NCI-H345 treated with DMSO at 0.1 percent for 48 hours (cell line): Measurements from ENCODE around the gene SART1.
"Not testable (repeated sequence)": the region's sequence is repeated elsewhere in the genome, so short reads cannot be mapped to it uniquely, and the experiment has no call there.

Experiments used
- DNase-seq: peaks from one replicate; lab custom pipeline; 2025; ENCODE audit not compliant: unreplicated experiment; lab: John Stamatoyannopoulos, UW

The SART1 gene

DNA sequence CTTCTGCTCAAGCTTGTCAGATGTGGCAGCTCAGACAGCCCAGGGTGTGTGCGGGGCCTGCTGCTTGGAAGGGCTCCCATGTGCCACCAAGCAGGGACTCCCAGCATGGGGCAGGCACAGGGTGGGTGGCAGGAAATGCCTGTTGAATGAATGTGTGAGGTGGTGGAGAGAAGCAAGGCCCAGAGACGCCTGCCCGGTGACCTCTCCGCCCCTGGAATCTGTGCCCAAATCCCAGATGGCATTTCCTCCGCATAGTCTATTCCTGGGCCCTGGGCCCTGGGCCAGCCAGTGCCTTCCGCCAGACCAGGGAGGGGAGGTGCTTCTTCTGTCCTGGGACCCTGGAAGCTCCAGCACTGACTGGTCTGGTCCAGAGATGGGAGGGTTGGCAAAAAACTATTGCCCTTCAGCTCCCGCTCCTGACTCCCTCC is 53.9 kb downstream of the SART1 start:
- DNase-seq, result no peak

DNA sequence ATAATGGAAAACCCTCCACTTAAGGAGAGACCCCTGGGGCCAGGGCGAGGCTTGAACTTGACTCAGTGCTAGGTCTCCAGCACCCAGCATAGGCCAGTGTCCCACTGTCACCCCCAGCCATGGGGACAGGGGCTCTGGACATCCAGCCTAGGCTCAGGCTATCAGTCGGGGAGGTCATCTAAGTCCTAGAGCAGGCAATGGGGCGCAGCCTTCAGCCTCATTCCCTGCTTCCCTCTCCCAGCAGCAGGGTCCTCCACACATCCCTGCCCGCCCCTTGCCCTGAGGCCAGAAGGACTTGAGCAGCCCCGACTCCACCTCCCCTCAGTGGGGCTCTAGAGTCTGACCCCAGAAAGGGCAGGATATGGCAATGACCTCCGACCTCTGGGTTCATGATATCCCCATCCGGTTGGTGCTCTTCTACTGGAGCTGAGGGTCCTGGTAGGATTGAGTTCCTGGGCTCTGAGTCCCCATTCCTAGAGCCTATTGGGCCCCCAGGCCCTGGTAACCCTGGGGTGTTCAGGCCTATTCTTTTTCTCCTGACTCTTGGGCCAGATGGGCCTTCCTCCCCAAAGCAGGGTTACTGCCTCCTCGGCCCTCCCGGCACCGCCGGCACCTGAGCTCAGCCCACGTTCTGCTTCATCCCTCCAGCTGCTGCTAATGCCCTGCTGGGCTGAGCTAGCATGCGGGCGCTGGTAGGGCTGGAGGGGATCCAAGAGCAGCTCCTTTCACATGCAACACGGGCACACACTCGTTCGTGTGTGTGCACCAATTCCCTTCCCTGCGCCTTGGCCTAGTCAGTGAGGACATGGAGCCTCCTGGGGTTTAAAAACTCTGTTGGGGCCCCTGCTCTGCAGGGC is 54.6 kb downstream of the SART1 start:
- peak; percentile 23 for DNase-seq

DNA sequence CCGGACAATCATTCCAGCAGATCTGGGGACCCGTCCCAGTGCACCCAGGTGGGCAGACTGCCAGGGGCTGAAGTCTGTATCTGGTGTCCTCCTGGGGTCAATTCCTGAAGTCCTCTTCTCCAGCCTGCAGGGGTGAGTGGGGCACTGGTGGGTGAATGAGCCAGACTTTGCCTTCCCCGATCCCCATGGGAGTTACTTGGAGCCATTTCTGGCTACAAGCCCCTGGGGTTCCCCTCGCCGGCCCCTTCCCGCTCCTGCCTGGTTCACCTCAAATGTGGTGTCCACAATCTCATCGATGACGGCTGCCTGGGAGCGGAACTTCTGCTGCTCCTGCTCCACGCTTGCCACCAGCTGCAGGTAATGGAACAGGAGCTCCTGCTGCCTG is 55.3 kb downstream of the SART1 start:
- DNase-seq, result no peak

- peak; percentile 33 for DNase-seq
Observed at GRCh38 chr11:66017321-66017720, 55.8 kb downstream of the SART1 start.

DNA sequence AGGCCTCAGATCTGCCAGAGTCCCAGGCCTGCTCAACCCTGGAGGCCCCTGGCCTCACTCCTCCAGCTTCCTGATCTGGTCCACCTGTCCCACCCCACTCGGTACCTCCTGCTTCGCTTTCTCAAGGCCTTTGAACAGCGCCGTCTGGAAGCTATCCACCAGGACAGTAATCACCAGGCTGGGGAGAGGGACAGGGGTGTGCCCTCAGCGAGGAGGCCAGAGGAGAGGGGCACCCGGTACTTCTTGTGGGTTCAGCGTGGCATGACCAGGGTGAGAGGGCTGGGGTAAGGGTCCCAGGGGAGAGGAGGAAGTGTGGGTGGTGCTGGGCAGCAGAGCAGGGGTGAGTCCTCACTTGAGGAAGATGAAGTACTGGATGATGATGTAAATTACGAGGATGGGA is 58.7 kb downstream of the SART1 start:
- DNase-seq, result no peak

DNA sequence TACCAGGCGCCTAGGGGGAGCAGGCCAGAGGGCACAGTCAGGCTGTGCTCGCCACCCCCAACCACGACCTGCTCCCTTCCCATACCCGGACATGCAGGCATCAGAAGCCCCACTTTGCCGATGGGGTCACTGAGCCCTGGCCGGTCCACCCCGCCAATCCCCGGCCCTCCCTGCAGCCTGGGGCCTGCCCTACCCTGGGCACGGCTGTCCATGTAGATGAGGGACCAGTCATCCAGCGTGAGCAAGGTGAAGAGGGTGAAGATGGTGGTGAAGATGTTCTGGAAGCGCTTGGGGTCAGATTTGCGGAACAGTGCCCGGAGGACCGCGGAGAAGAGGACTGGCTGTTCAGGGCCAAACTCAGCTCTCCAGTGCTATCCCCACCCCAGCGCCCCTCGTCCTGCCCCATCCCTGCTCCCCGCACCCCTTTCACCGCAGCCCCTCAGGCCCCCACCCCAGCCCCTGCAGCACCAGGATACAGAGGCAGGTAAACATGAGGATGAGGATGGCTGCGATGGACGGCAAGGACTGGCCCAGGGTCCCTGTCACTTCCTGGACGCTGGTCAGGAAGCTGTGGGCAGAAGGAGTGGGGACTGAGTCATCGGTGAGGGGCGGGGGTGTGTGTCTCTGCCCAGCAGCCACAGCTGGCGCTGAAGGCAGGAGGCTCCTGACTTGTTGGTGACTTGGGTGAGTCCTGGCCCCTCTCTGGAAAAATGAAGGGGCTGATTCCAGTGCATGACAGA is 59.3 kb downstream of the SART1 start:
- no peak for DNase-seq

DNA sequence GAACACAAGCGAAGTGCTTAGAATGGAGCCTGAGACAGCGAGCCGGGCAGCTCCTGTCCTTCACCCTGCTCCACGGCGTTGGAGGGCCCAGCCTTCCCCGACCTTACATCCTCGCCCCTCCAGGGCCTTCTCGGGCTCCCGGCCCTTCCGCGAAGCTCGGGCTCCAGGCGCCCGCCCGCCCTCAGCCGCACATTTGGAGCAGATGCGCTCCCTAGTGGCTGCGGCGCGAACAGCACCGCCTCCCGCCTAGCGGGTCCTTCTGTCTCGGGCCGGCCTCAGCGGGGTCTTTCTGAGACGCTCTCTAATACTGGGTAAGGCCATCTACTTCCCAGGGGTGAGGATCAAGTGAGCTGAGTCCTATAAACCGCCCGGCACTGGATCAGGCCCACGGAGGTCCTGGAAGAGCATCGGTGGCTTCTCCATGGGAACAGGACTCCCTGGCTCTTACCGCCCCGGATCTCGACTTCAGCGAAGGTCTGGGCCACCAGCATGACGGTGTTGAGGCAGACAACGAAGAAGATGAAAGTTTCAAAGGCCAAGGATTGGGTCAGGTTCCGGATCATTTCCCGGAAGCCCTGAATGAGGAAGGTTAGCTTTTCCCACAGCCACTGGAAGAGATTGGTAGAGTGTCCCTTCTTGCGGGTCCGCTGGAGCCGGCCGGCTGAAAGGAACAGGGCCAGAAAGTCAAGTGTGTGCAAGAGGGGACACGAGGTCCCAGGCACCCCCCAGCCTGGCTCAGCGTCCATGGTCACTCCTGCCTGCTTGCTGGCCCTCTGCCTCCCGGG is 61.1 kb downstream of the SART1 start:
- peak; percentile 23 for DNase-seq

- not testable (repeated sequence) for DNase-seq
Observed at GRCh38 chr11:66023186-66023440, 61.6 kb downstream of the SART1 start.

DNA sequence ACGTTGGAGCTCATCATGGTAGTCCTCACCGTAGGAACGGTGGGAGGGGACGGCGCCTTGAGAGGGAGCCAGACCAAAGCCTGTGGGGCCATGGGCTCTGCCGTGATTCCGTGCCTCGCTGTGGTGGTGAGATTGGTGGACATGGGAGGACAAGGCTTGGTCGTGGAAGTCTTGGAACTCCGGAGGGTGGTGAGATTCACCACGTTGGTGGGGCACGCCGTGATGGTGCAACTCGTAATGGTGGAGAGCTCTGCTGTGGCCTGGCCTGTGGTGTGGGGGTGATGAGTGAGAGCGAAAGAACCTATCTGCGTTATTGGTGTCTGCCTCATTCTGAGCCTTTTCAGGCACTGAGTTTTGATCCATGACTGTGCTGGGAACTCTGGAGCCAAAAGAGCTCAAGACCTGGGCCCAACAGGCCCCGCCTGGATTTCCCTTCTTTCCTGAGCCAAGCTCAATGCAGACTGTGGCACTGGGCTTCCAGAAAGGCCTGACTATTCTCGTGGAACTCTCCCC is 64.5 kb downstream of the SART1 start, which contains the start of gene CATSPER1:
CATSPER1 (minus strand) TSS at position 463 of the 513 bp plus-strand sequence; CDS start at position 363, 100 bp downstream.
- DNase-seq, result no peak
